HCT116 (cell line): ENCODE data around the gene PCNX1. TPM values are rescaled to one million over a fixed set of nuclear protein-coding genes. Genes with fewer than 3 reads are reported as not detected.

Experiments used
- ATAC-seq: fragments of 200-7000 bp; cut with Tn5 transposase; 2 replicates; pipeline ENCODE4 v1.9.1; 2020; ENCODE audit warnings: mild to moderate bottlenecking, moderate library complexity
- BruUV-seq: library from RNA; stranded (reverse); fragments of 400-500 nt; replicated peaks from 2 replicates; lab custom pipeline; 2021; lab: Mats Ljungman, UMichigan
- CTCF ChIA-PET: fragments of 300-600 bp; sonication (Branson Sonifier 250); formaldehyde crosslinking; loops from one replicate; lab custom pipeline; 2021; ENCODE audit warnings: antibody characterized with exemption; lab: Charles Lee
- POLR2A ChIA-PET: fragments of 300-600, 350-600 bp; sonication (Branson Sonifier 250); formaldehyde crosslinking; loops from one replicate; lab custom pipeline; 2021; ENCODE audit warnings: antibody characterized with exemption; lab: Charles Lee
- RAD21 ChIA-PET, 2 experiments: fragments of 300-600 bp; sonication (Branson Sonifier 250); formaldehyde crosslinking; loops; one replicate each; lab custom pipeline; 2023; ENCODE audit warnings: low total read pairs in 2 of 2; ENCODE audit not compliant: uncharacterized antibody in 2 of 2, unreplicated experiment in 2 of 2, low non-redundant PET in 1 of 2; lab: Charles Lee
- DNase-seq: peaks from one replicate; pipeline ENCODE4 v3.0.0-alpha.2; 2010; ENCODE audit warnings: low read depth, low spot score
- H2AFZ ChIP-seq: fragments of 200-600 bp; shearing (Covaris generic), sonication (generic); 2 replicates; pipeline ENCODE4 v1.6.1; 2017; ENCODE audit warnings: low read depth, mixed run types, mixed read lengths, antibody characterized with exemption, low read length; ENCODE audit not compliant: poor library complexity, severe bottlenecking
- H3K27ac ChIP-seq: 2 replicates; pipeline ENCODE4 v1.5.1; 2012; ENCODE audit warnings: low read depth, low read length
- H3K27me3 ChIP-seq: fragments of 200-600 bp; sonication (generic); 2 replicates; pipeline ENCODE4 v1.6.1; 2016; ENCODE audit warnings: mixed run types, low read length, mixed read lengths; ENCODE audit not compliant: insufficient read depth
- H3K36me3 ChIP-seq, 2 experiments: fragments of 200-500 bp in 1 of 2; fragments of 200-600 bp in 1 of 2; sonication (Bioruptor generic) in 1 of 2; sonication (generic) in 1 of 2; 2 replicates each; pipeline versions ENCODE4 v1.5.1 to v1.6.1; 2014 to 2016; ENCODE audit warnings: low read length in 2 of 2, inconsistent platforms in 1 of 2, mixed read lengths in 1 of 2, mixed run types in 1 of 2; ENCODE audit not compliant: insufficient read depth in 2 of 2, control insufficient read depth in 1 of 2
- H3K4me1 ChIP-seq, 2 experiments: fragments of 200-600 bp in 1 of 2; sonication (generic) in 1 of 2; 2 replicates each; pipeline versions ENCODE4 v1.5.1 to v1.6.1; 2012 to 2017; ENCODE audit warnings: low read length in 2 of 2, inconsistent platforms in 1 of 2, mild to moderate bottlenecking in 1 of 2, mixed read lengths in 1 of 2, mixed run types in 1 of 2, moderate library complexity in 1 of 2; ENCODE audit not compliant: insufficient read depth in 2 of 2, control insufficient read depth in 1 of 2
- H3K4me2 ChIP-seq: fragments of 200-600 bp; sonication (generic); 2 replicates; pipeline ENCODE4 v1.6.1; 2017; ENCODE audit warnings: mixed run types, low read length, mixed read lengths
- H3K4me3 ChIP-seq, 2 experiments: fragments of 200-600 bp in 1 of 2; sonication (generic) in 1 of 2; replicated peaks in 1 of 2; 2 replicates each; pipeline ENCODE4 v1.5.1; 2011 to 2016; ENCODE audit warnings: low read length in 2 of 2, control low read depth in 1 of 2, low read depth in 1 of 2, mild to moderate bottlenecking in 1 of 2, mixed read lengths in 1 of 2, mixed run types in 1 of 2
- H3K79me2 ChIP-seq: fragments of 200-600 bp; sonication (generic); 2 replicates; pipeline ENCODE4 v1.6.1; 2017; ENCODE audit warnings: mild to moderate bottlenecking, mixed run types, low read length, moderate library complexity, mixed read lengths; ENCODE audit not compliant: insufficient read depth
- H3K9ac ChIP-seq: fragments of 200-600 bp; sonication (generic); 2 replicates; pipeline ENCODE4 v1.6.1; 2016; ENCODE audit warnings: low read length, mixed read lengths
- H3K9me2 ChIP-seq: fragments of 200-600 bp; sonication (generic), shearing (Covaris generic); 2 replicates; pipeline ENCODE4 v1.6.1; 2017; ENCODE audit warnings: mixed run types, mild to moderate bottlenecking, moderate library complexity; ENCODE audit not compliant: insufficient read depth
- H3K9me3 ChIP-seq, 2 experiments: fragments of 200-500 bp in 1 of 2; fragments of 200-600 bp in 1 of 2; sonication (Bioruptor generic) in 1 of 2; sonication (generic) in 1 of 2; 2 replicates each; pipeline ENCODE4 v1.6.1; 2014 to 2017; ENCODE audit warnings: low read length in 2 of 2, mixed read lengths in 2 of 2, inconsistent platforms in 1 of 2, low read depth in 1 of 2, mild to moderate bottlenecking in 1 of 2, mixed run types in 1 of 2, moderate library complexity in 1 of 2; ENCODE audit not compliant: control insufficient read depth in 1 of 2, insufficient read depth in 1 of 2
- H4K20me1 ChIP-seq: fragments of 200-600 bp; sonication (generic), shearing (Covaris generic); 2 replicates; pipeline ENCODE4 v1.6.1; 2017; ENCODE audit warnings: mixed run types, mild to moderate bottlenecking, moderate library complexity; ENCODE audit not compliant: insufficient read depth
- ATF3 ChIP-seq: IDR thresholded peaks from 2 replicates; pipeline ENCODE4 v1.6.1; 2012
- CBX3 ChIP-seq: IDR thresholded peaks from 2 replicates; pipeline ENCODE4 v1.6.1; 2012; ENCODE audit warnings: low read depth
- CTCF ChIP-seq, 3 experiments: fragments of 200-600 bp in 1 of 3; sonication (generic) in 1 of 3; IDR thresholded peaks in 2 of 3; conservative IDR thresholded peaks in 1 of 3; 2 replicates each; pipeline ENCODE4 v1.5.1; 2012 to 2017; ENCODE audit warnings: low read depth in 2 of 3, low read length in 2 of 3, antibody characterized with exemption in 1 of 3, borderline replicate concordance in 1 of 3, control low read depth in 1 of 3, mild to moderate bottlenecking in 1 of 3, mixed read lengths in 1 of 3, mixed run types in 1 of 3, moderate library complexity in 1 of 3; ENCODE audit not compliant: insufficient read depth in 1 of 3
- EGR1 ChIP-seq: IDR thresholded peaks from 2 replicates; pipeline ENCODE4 v1.6.1; 2012; ENCODE audit warnings: low read depth
- ELF1 ChIP-seq: IDR thresholded peaks from 2 replicates; pipeline ENCODE4 v1.6.1; 2012; ENCODE audit warnings: low read depth, borderline replicate concordance
- EZH2phosphoT487 ChIP-seq: fragments of 200-600 bp; IDR thresholded peaks from 2 replicates; pipeline ENCODE4 v1.6.1; 2018; ENCODE audit warnings: antibody characterized with exemption, borderline replicate concordance
- JUND ChIP-seq: IDR thresholded peaks from 2 replicates; pipeline ENCODE4 v1.6.1; 2012
- MAX ChIP-seq: IDR thresholded peaks from 2 replicates; pipeline ENCODE4 v1.6.1; 2012
- POLR2A ChIP-seq: IDR thresholded peaks from 2 replicates; pipeline ENCODE4 v1.7.0; 2011; ENCODE audit warnings: borderline replicate concordance; ENCODE audit not compliant: insufficient read depth, insufficient read length; ENCODE audit errors: extremely low read depth
- POLR2AphosphoS5 ChIP-seq: IDR thresholded peaks from 2 replicates; pipeline ENCODE4 v1.6.1; 2011; ENCODE audit warnings: mild to moderate bottlenecking, low read depth, low read length, moderate library complexity
- RAD21 ChIP-seq: IDR thresholded peaks from 2 replicates; pipeline ENCODE4 v1.6.1; 2012; ENCODE audit warnings: low read depth, mild to moderate bottlenecking
- REST ChIP-seq: IDR thresholded peaks from 2 replicates; pipeline ENCODE4 v1.6.1; 2012; ENCODE audit warnings: low read depth
- SIN3A ChIP-seq: IDR thresholded peaks from 2 replicates; pipeline ENCODE4 v1.6.1; 2012; ENCODE audit warnings: low read depth
- SRF ChIP-seq: IDR thresholded peaks from 2 replicates; pipeline ENCODE4 v1.6.1; 2012; ENCODE audit warnings: low read depth
- YY1 ChIP-seq: IDR thresholded peaks from 2 replicates; pipeline ENCODE4 v1.6.1; 2011; ENCODE audit warnings: low read length, low read depth, moderate library complexity, mild to moderate bottlenecking; ENCODE audit not compliant: insufficient replicate concordance; ENCODE audit errors: extremely low read depth
- ZFX ChIP-seq: fragments of 450-650 bp; IDR thresholded peaks from 2 replicates; pipeline ENCODE4 v1.6.1; 2017
- intact Hi-C: fragments of 100-400 bp; cut with micrococcal nuclease; formaldehyde crosslinking; loops from 2 replicates; pipeline ENCODE4 v1.10.0; 2022
- total RNA-seq: library from RNA; stranded (reverse); gene quantifications from one replicate; pipeline ENCODE4 v1.2.1, GENCODE V29; 2021; ENCODE audit not compliant: unreplicated experiment

The PCNX1 gene
- total RNA-seq, 1 experiment from 2014 or later, result 52.2 TPM

DNA sequence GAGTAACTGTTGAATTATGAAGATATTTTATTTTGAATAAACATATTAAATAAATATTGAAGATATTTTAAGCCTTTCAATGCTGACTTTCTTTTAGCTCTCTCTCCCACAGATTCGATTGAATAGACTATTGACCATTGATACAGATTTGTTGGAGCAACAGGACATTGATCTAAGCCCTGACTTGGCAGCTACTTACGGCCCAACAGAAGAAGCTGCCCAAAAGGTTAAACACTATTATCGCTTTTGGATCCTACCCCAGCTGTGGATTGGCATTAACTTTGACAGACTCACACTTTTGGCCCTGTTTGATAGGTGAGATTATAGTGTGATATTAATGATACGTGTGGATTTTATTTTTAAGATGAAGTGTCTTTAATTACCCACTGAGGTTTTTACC lies 105.6 kb downstream of the PCNX1 start:
- TF ChIP-seq POLR2A (no peak), SRF (no peak), CTCF (IDR thresholded peaks at IDR 0.05 in 2 of 3, conservative IDR thresholded peaks at IDR 0.05 in 1 of 3; ENCODE audit: borderline replicate concordance in 1 of 3, insufficient read depth in 1 of 3, low read depth in 2 of 3, low read length in 2 of 3) (no peak), CBX3 (no peak), ATF3 (no peak), EGR1 (no peak), ELF1 (no peak), YY1 (no peak), JUND (no peak), ZFX (no peak), EZH2phosphoT487 (no peak), SIN3A (no peak), POLR2AphosphoS5 (no peak), RAD21 (no peak), MAX (no peak), REST (no peak)
- H3K9ac ChIP-seq, result no peak overlapping the region
- no peak overlapping the region for H2AFZ ChIP-seq
- no peak overlapping the region for H3K27ac ChIP-seq
- ChIA-PET POLR2A (no interaction called here), RAD21 (no interaction called here), CTCF (interaction anchor here (0.7 kb wide), 1 partner anchor 1393 kb away, joined by 3 read pairs; no protein-coding TSS in a partner anchor)
- H3K9me3 ChIP-seq, result no peaks in the 10 kb centered on the region
- no peaks in the 10 kb centered on the region for H3K27me3 ChIP-seq
- H3K36me3 ChIP-seq, result peaks cover 4 to 12% of the 10 kb centered on the region in 2 experiments; a peak in 3 of 4 replicates
- no peak overlapping the region for H3K4me2 ChIP-seq
- BruUV-seq, result no TSS peak
- no peak for DNase-seq
- no peaks in the 10 kb centered on the region for H3K79me2 ChIP-seq
- no peak for ATAC-seq
- peaks cover 0 to 5% of the 10 kb centered on the region in 2 experiments; a peak in 1 of 4 replicates for H3K4me1 ChIP-seq
- intact Hi-C loops, result no loop called here
- H4K20me1 ChIP-seq, result no peaks in the 10 kb centered on the region
- H3K9me2 ChIP-seq, result no peaks in the 10 kb centered on the region
- no peak overlapping the region for H3K4me3 ChIP-seq
